K562 (cell line): Measurements from ENCODE around the gene MYMX. TPM values are rescaled to one million over a fixed set of nuclear protein-coding genes. Genes with fewer than 3 reads are reported as not detected.

Source experiments
- HNRNPLL ChIP-seq: fragments of 200-400 bp; formaldehyde crosslinking; IDR thresholded peaks from 2 replicates; pipeline ENCODE4 v1.6.1; 2017; ENCODE audit warnings: low read length, low read depth, mild to moderate bottlenecking; ENCODE audit not compliant: poor library complexity, severe bottlenecking
- NCOA4 ChIP-seq: fragments of 450-650 bp; IDR thresholded peaks from 2 replicates; pipeline ENCODE4 v1.6.1; 2018; ENCODE audit warnings: mild to moderate bottlenecking; ENCODE audit not compliant: partially characterized antibody
- NFYB ChIP-seq: IDR thresholded peaks from 2 replicates; pipeline ENCODE4 v1.6.1; 2011; ENCODE audit warnings: mild to moderate bottlenecking, moderate library complexity; ENCODE audit not compliant: insufficient read length; ENCODE audit errors: extremely low read depth
- RBM15 ChIP-seq: fragments of 200-400 bp; formaldehyde crosslinking; IDR thresholded peaks from 2 replicates; pipeline ENCODE4 v1.6.1; 2018; ENCODE audit warnings: mild to moderate bottlenecking, low read length, moderate library complexity; ENCODE audit not compliant: insufficient read depth
- SIX5 ChIP-seq, 2 experiments: IDR thresholded peaks; 2 replicates each; pipeline ENCODE4 v1.6.1; 2011; ENCODE audit warnings: low read length in 2 of 2, borderline replicate concordance in 1 of 2, low read depth in 1 of 2, mild to moderate bottlenecking in 1 of 2, moderate library complexity in 1 of 2; ENCODE audit not compliant: insufficient read depth in 1 of 2
- STAT6 ChIP-seq: sonication (generic); formaldehyde crosslinking; IDR thresholded peaks from 2 replicates; pipeline ENCODE4 v1.8.1; 2023; ENCODE audit warnings: mild to moderate bottlenecking, missing genetic modification reagents
- TFAP4 ChIP-seq: sonication (generic); formaldehyde crosslinking; IDR thresholded peaks from 2 replicates; pipeline ENCODE4 v1.8.0; 2022; ENCODE audit warnings: missing genetic modification reagents, mild to moderate bottlenecking, moderate library complexity, borderline replicate concordance
- U2AF1 ChIP-seq: fragments of 200-400 bp; formaldehyde crosslinking; optimal IDR thresholded peaks from 2 replicates; pipeline ENCODE3; 2017; ENCODE audit warnings: mild to moderate bottlenecking, low read depth, low read length, moderate library complexity
- ZNF146 ChIP-seq: IDR thresholded peaks from one replicate; pipeline ENCODE4 v1.6.1; 2018; ENCODE audit warnings: missing compliant biosample characterization; ENCODE audit not compliant: unreplicated experiment
- ZNF224 ChIP-seq: sonication (generic); formaldehyde crosslinking; IDR thresholded peaks from 2 replicates; pipeline ENCODE4 v1.8.0; 2022; ENCODE audit warnings: mild to moderate bottlenecking, missing genetic modification reagents
- ZNF24 ChIP-seq: fragments of 450-650 bp; IDR thresholded peaks from 2 replicates; pipeline ENCODE4 v1.6.1; 2016
- ZNF431 ChIP-seq: sonication (generic); formaldehyde crosslinking; IDR thresholded peaks from 2 replicates; pipeline ENCODE4 v1.8.0; 2022; ENCODE audit warnings: mild to moderate bottlenecking, missing genetic modification reagents
- ZNF445 ChIP-seq: fragments of 250-450 bp; sonication (Bioruptor Pico); IDR thresholded peaks from 2 replicates; pipeline ENCODE4 v1.4.0; 2020; ENCODE audit warnings: low read depth, mild to moderate bottlenecking, moderate library complexity
- polyA plus RNA-seq, 8 experiments: library from polyadenylated mRNA; depleted of rRNA in 4 of 8; stranded (reverse) in 5 of 8; unstranded in 3 of 8; fragments of >200 nt; fragmentation: Nextera tagmentation in 2 of 8; fragmentation: Illumina TruSeq in 1 of 8; extraction: Ambion mirVana in 2 of 8; extraction: Trizol in 1 of 8; gene quantifications; 2 replicates each; pipeline versions ENCODE4 v1.2.1 to v1.2.3, GENCODE V29; 2011 to 2014; ENCODE audit warnings: inconsistent platforms in 1 of 8, missing spikeins in 1 of 8
- total RNA-seq, 7 experiments: library from RNA; depleted of rRNA in 6 of 7; stranded (reverse); fragments of >200 nt in 6 of 7; fragmentation: Illumina TruSeq in 2 of 7; extraction: Trizol in 2 of 7; gene quantifications; 2 replicates each; pipeline versions ENCODE4 v1.2.1 to v1.2.3, GENCODE V29; 2011 to 2021; ENCODE audit warnings: low replicate concordance in 1 of 7
- TF ChIP-seq, protein P1 (sequence below), 3 experiments: fragments of 200-800 bp in 1 of 3; sonication (Bioruptor generic) in 1 of 3; sonication (generic) in 1 of 3; formaldehyde crosslinking in 1 of 3; IDR thresholded peaks; 2 replicates each; pipeline versions ENCODE4 v1.6.1 to v1.8.0; 2016 to 2022; ENCODE audit warnings: mild to moderate bottlenecking in 2 of 3, missing compliant biosample characterization in 2 of 3, missing genetic modification characterization in 2 of 3, missing genetic modification reagents in 1 of 3
- TF ChIP-seq, protein P2 (sequence below): fragments of 250-450 bp; sonication (Bioruptor Pico); IDR thresholded peaks from 2 replicates; pipeline ENCODE4 v1.4.0; 2020

Gene MYMX
- total and polyA plus RNA-seq, 9 of the 15 experiments (the other 6 are each of a cell fraction or from before 2014, with no cell fraction given): 0.12 TPM; not detected in 8

DNA sequence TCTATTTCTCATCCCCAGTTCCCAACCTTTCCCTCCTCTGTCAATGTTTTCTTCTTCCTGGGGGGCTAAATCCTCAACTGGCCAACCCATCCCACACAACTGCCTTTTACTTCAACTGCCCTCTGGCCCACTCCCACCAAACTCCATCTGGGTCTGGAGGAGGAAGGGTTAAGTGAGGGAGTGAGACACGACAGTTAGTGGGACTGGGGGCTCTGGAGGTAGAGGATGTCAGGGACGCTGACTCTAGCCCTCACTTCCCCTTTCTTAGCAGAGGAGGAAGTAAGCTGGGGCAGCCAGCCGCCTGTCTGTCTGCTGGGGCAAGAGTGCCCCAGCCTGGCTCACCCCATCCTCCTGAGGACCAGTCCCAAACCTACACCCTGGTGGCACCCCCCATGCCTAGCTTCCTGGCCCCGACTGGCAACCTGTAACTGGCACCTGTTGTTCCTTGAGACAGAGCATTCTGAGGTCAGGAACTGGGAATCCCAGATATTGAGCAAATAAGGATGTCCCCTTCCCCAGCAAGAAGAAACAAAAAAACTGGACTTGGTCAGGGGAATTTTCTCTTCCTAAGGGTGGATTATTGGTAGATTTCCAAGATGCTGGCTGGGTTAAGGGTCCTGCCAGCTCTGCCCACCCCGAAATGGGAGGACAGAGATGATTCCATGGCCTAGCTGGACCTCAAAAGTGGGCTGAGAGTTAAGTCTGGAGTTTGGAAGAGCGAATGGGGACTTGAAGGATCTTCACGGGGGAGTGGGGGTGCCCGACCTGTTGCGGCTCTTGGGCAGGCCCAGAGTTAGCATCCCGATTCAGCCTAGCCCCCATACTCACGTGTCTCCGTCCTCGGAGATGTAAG, 47.7 kb downstream of the MYMX start (continued):
- TF ChIP-seq RBM15 (no peak), ZNF445 (CRISPR knock-in tag) (0 out of 2 replicates have a peak, but pooled peaks have one; percentile 20), ZNF24 (no peak), ZNF224 (CRISPR knock-in tag) (no peak), STAT6 (CRISPR knock-in tag) (no peak), TFAP4 (CRISPR knock-in tag) (no peak), NFYB (no peak), ZNF146 (CRISPR knock-in tag) (no peak), ZNF431 (CRISPR knock-in tag) (0 out of 2 replicates have a peak, but pooled peaks have one; percentile 11), SIX5 (IDR thresholded peaks at IDR 0.05; ENCODE audit: borderline replicate concordance in 1 of 2, insufficient read depth in 1 of 2, low read depth in 1 of 2, low read length in 2 of 2) (no peak), U2AF1 (no peak), NCOA4 (no peak), HNRNPLL (no peak)
- TF ChIP-seq, protein P1, sequence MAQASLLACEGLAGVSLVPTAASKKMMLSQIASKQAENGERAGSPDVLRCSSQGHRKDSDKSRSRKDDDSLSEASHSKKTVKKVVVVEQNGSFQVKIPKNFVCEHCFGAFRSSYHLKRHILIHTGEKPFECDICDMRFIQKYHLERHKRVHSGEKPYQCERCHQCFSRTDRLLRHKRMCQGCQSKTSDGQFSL (CRISPR knock-in tag; IDR thresholded peaks at IDR 0.05): no peak; the same call in 1 of the 2 replicates
- TF ChIP-seq, protein P1 (tag; IDR thresholded peaks at IDR 0.05): no peak
- TF ChIP-seq, protein P2, sequence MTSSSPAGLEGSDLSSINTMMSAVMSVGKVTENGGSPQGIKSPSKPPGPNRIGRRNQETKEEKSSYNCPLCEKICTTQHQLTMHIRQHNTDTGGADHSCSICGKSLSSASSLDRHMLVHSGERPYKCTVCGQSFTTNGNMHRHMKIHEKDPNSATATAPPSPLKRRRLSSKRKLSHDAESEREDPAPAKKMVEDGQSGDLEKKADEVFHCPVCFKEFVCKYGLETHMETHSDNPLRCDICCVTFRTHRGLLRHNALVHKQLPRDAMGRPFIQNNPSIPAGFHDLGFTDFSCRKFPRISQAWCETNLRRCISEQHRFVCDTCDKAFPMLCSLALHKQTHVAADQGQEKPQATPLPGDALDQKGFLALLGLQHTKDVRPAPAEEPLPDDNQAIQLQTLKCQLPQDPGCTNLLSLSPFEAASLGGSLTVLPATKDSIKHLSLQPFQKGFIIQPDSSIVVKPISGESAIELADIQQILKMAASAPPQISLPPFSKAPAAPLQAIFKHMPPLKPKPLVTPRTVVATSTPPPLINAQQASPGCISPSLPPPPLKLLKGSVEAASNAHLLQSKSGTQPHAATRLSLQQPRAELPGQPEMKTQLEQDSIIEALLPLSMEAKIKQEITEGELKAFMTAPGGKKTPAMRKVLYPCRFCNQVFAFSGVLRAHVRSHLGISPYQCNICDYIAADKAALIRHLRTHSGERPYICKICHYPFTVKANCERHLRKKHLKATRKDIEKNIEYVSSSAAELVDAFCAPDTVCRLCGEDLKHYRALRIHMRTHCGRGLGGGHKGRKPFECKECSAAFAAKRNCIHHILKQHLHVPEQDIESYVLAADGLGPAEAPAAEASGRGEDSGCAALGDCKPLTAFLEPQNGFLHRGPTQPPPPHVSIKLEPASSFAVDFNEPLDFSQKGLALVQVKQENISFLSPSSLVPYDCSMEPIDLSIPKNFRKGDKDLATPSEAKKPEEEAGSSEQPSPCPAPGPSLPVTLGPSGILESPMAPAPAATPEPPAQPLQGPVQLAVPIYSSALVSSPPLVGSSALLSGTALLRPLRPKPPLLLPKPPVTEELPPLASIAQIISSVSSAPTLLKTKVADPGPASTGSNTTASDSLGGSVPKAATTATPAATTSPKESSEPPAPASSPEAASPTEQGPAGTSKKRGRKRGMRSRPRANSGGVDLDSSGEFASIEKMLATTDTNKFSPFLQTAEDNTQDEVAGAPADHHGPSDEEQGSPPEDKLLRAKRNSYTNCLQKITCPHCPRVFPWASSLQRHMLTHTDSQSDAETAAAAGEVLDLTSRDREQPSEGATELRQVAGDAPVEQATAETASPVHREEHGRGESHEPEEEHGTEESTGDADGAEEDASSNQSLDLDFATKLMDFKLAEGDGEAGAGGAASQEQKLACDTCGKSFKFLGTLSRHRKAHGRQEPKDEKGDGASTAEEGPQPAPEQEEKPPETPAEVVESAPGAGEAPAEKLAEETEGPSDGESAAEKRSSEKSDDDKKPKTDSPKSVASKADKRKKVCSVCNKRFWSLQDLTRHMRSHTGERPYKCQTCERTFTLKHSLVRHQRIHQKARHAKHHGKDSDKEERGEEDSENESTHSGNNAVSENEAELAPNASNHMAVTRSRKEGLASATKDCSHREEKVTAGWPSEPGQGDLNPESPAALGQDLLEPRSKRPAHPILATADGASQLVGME (CRISPR knock-in tag): no peak
